Measurements from ENCODE around the gene TMEM150C. TPM values are rescaled to one million over a fixed set of nuclear protein-coding genes. Genes with fewer than 3 reads are reported as not detected.
"Not testable (repeated sequence)": the region's sequence is repeated elsewhere in the genome, so short reads cannot be mapped to it uniquely, and the experiment has no call there.

The TMEM150C gene
- total and polyA plus RNA-seq, 4 experiments from 2014 or later, result 0.07 TPM; not detected in 3

DNA sequence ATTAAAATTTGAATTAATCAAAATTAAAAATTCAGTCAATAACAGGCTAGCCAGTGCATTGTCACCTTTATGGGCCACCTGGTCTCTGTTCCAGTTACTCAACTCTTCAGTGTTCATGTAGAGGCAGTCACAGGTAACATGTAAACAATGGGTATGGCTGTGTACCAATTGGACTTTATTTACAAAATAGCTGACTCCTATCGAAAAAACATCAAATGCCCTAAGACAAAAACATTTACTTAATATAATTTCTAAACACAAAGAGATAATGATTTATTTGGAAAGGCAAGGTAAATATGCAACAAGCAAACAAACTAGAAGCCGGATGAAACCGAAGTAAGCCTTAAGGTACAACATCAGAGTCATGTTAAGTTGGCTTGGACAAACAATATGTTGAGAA lies 8.8 kb downstream of the TMEM150C start:
- ChIA-PET POLR2A (ENCODE audit: partially characterized antibody) (no interaction called here), CTCF (ENCODE audit: partially characterized antibody) (no interaction called here)
- intact Hi-C loops (cut with micrococcal nuclease), result no loop called here
- H3K9me3 ChIP-seq (ENCODE audit: control insufficient read depth in 1 of 2, low read length in 2 of 2), result no peaks in the 10 kb centered on the region
- Mint-ChIP-seq H3K9me3 (peaks cover 0 to 6% (median 2%) of the 10 kb centered on the region in 8 donors), H3K36me3 (no peaks in the 10 kb centered on the region), H3K4me1 (no peaks in the 10 kb centered on the region), H3K4me3 (no peak overlapping the region), H3K27ac (no peak overlapping the region), H3K27me3 (peaks cover 22 to 29% of the 10 kb centered on the region in 2 donors)
- H3K36me3 ChIP-seq (ENCODE audit: insufficient read depth, low read length), result no peaks in the 10 kb centered on the region
- no peak overlapping the region for H3K27ac ChIP-seq (ENCODE audit: low read depth, low read length)
- H3K4me1 ChIP-seq (ENCODE audit: insufficient read depth, low read length), result no peaks in the 10 kb centered on the region
- no peaks in the 10 kb centered on the region for H3K27me3 ChIP-seq (ENCODE audit: insufficient read depth, low read length)
- DNase-seq, result no peak
- no peak overlapping the region for H3K4me3 ChIP-seq (ENCODE audit: low read length in 2 of 2)

DNA sequence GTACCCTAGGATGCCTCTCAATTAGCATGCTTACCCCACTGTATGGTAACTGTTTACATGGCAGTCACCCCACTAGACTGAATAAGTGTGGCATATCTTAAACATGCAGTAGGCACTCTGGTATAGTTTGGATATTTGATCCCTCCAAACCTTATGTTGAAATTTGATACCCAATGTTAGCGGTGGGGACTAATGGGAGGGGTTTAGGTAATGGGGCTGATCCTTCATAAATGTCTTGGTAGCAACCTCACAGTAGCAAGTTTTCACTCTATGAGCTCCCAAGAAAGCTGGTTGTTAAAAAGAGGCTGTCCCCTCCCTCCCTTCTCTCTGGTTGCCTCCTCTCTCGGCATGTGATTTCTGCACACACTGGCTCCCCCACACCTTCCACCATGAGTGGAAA lies 10.1 kb downstream of the TMEM150C start:
- peaks cover 17 to 26% of the 10 kb centered on the region in 2 donors for H3K27me3 Mint-ChIP-seq
- ChIA-PET POLR2A (ENCODE audit: partially characterized antibody) (no interaction called here), CTCF (ENCODE audit: partially characterized antibody) (interaction anchor here (0.6 kb wide), 1 partner anchor 149 kb away, joined by 4 read pairs; no protein-coding TSS in a partner anchor)
- no peak for DNase-seq
- no peak overlapping the region for H3K27ac Mint-ChIP-seq
- H3K4me1 Mint-ChIP-seq, result no peaks in the 10 kb centered on the region
- Histone ChIP-seq H3K36me3 (ENCODE audit: insufficient read depth, low read length) (no peaks in the 10 kb centered on the region), H3K27ac (ENCODE audit: low read depth, low read length) (no peak overlapping the region), H3K27me3 (ENCODE audit: insufficient read depth, low read length) (no peaks in the 10 kb centered on the region), H3K9me3 (ENCODE audit: control insufficient read depth in 1 of 2, low read length in 2 of 2) (no peaks in the 10 kb centered on the region), H3K4me1 (ENCODE audit: insufficient read depth, low read length) (no peaks in the 10 kb centered on the region), H3K4me3 (ENCODE audit: low read length in 2 of 2) (no peak overlapping the region)
- no peak overlapping the region for H3K4me3 Mint-ChIP-seq
- H3K36me3 Mint-ChIP-seq, result no peaks in the 10 kb centered on the region
- H3K9me3 Mint-ChIP-seq, result peaks cover 0 to 7% (median 5%) of the 10 kb centered on the region in 8 donors
- intact Hi-C loops (cut with micrococcal nuclease), result no loop called here

GRCh38 chr4:82547850-82548249 lies 13.9 kb downstream of the TMEM150C start:
- H3K4me1 Mint-ChIP-seq; H3K4me3 Mint-ChIP-seq; DNase-seq; H3K27ac ChIP-seq (ENCODE audit: low read depth, low read length); H3K36me3 Mint-ChIP-seq; CTCF ChIA-PET (ENCODE audit: partially characterized antibody); H3K36me3 ChIP-seq (ENCODE audit: insufficient read depth, low read length); H3K9me3 ChIP-seq (ENCODE audit: control insufficient read depth in 1 of 2, low read length in 2 of 2); POLR2A ChIA-PET (ENCODE audit: partially characterized antibody); H3K4me3 ChIP-seq (ENCODE audit: low read length in 2 of 2); H3K27ac Mint-ChIP-seq; H3K4me1 ChIP-seq (ENCODE audit: insufficient read depth, low read length); H3K9me3 Mint-ChIP-seq; H3K27me3 ChIP-seq (ENCODE audit: insufficient read depth, low read length); intact Hi-C loops (cut with micrococcal nuclease): not testable (repeated sequence)
- H3K27me3 Mint-ChIP-seq, result peaks cover 12 to 26% of the 10 kb centered on the region in 2 donors

- intact Hi-C loops (cut with micrococcal nuclease), result no loop called here
- Histone ChIP-seq H3K4me3 (ENCODE audit: low read length in 2 of 2) (no peak overlapping the region), H3K9me3 (ENCODE audit: control insufficient read depth in 1 of 2, low read length in 2 of 2) (no peaks in the 10 kb centered on the region), H3K36me3 (ENCODE audit: insufficient read depth, low read length) (no peaks in the 10 kb centered on the region), H3K4me1 (ENCODE audit: insufficient read depth, low read length) (no peaks in the 10 kb centered on the region), H3K27ac (ENCODE audit: low read depth, low read length) (no peak overlapping the region), H3K27me3 (ENCODE audit: insufficient read depth, low read length) (no peaks in the 10 kb centered on the region)
- ChIA-PET CTCF (ENCODE audit: partially characterized antibody) (no interaction called here), POLR2A (ENCODE audit: partially characterized antibody) (no interaction called here)
- Mint-ChIP-seq H3K4me3 (no peak overlapping the region), H3K4me1 (no peaks in the 10 kb centered on the region), H3K9me3 (peaks cover 0 to 7% (median 2%) of the 10 kb centered on the region in 8 donors), H3K27ac (no peak overlapping the region), H3K27me3 (peaks cover 10 to 17% of the 10 kb centered on the region in 2 donors), H3K36me3 (no peaks in the 10 kb centered on the region)
- DNase-seq, result no peak
These were observed 18.7 kb downstream of the TMEM150C start for GRCh38 chr4:82543131-82543530.

DNA sequence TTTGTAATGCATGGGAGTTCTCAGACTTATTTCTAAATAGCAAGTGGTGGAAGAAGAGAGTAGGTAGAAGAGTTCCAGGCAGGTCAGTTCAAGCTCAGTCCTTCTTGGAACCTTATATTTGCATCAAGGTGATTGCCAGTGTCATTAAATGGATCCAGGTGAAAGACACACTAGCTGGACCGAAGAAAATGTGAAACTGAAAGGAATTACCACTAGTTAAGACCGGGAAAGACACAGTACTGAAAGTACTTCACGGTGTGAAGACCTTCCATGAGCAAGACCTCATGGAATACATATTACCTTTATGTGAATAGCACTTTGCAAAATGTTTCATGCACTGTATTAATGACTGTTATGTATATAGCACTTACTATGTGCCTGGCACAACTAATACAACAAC lies 19.1 kb downstream of the TMEM150C start:
- Histone ChIP-seq H3K4me3 (ENCODE audit: low read length in 2 of 2) (no peak overlapping the region), H3K27me3 (ENCODE audit: insufficient read depth, low read length) (no peaks in the 10 kb centered on the region), H3K4me1 (ENCODE audit: insufficient read depth, low read length) (no peaks in the 10 kb centered on the region), H3K27ac (ENCODE audit: low read depth, low read length) (no peak overlapping the region), H3K36me3 (ENCODE audit: insufficient read depth, low read length) (no peaks in the 10 kb centered on the region), H3K9me3 (ENCODE audit: control insufficient read depth in 1 of 2, low read length in 2 of 2) (no peaks in the 10 kb centered on the region)
- intact Hi-C loops (cut with micrococcal nuclease), result no loop called here
- ChIA-PET POLR2A (ENCODE audit: partially characterized antibody) (no interaction called here), CTCF (ENCODE audit: partially characterized antibody) (no interaction called here)
- H3K9me3 Mint-ChIP-seq, result peaks cover 0 to 6% (median 1%) of the 10 kb centered on the region in 8 donors
- no peak overlapping the region for H3K4me3 Mint-ChIP-seq
- H3K4me1 Mint-ChIP-seq, result no peaks in the 10 kb centered on the region
- no peak overlapping the region for H3K27ac Mint-ChIP-seq
- H3K36me3 Mint-ChIP-seq, result no peaks in the 10 kb centered on the region
- H3K27me3 Mint-ChIP-seq, result peaks cover 10 to 17% of the 10 kb centered on the region in 2 donors
- no peak for DNase-seq

DNA sequence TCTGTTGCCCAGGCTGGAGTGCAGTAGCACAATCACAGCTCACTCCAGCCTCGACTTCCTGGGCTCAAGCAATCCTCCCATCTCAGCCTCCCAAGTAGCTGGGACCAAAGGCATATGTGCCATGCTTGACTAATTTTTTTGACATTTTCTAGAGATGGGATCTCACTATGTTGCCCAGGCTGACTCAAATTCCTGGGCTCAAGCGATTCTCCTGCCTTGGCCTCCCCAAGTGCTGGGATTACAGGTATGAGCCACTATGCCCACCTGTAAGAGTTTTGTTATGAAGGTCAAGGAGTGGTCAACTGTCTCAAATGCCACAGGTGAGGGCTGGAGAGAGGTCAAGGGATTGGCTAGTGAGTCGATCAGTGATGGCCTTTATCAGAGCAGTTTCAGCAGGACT lies 32.5 kb downstream of the TMEM150C start:
- no peak for DNase-seq
- no peaks in the 10 kb centered on the region for H3K4me1 Mint-ChIP-seq
- Histone ChIP-seq H3K27ac (ENCODE audit: low read depth, low read length) (no peak overlapping the region), H3K27me3 (ENCODE audit: insufficient read depth, low read length) (no peaks in the 10 kb centered on the region), H3K4me3 (ENCODE audit: low read length in 2 of 2) (no peak overlapping the region), H3K4me1 (ENCODE audit: insufficient read depth, low read length) (no peaks in the 10 kb centered on the region), H3K36me3 (ENCODE audit: insufficient read depth, low read length) (no peaks in the 10 kb centered on the region), H3K9me3 (ENCODE audit: control insufficient read depth in 1 of 2, low read length in 2 of 2) (no peaks in the 10 kb centered on the region)
- no peak overlapping the region for H3K4me3 Mint-ChIP-seq
- intact Hi-C loops (cut with micrococcal nuclease), result no loop called here
- ChIA-PET CTCF (ENCODE audit: partially characterized antibody) (no interaction called here), POLR2A (ENCODE audit: partially characterized antibody) (no interaction called here)
- H3K9me3 Mint-ChIP-seq, result no peaks in the 10 kb centered on the region
- H3K27me3 Mint-ChIP-seq, result peaks cover 0 to 3% of the 10 kb centered on the region in 2 donors
- no peak overlapping the region for H3K27ac Mint-ChIP-seq
- no peaks in the 10 kb centered on the region for H3K36me3 Mint-ChIP-seq

DNA sequence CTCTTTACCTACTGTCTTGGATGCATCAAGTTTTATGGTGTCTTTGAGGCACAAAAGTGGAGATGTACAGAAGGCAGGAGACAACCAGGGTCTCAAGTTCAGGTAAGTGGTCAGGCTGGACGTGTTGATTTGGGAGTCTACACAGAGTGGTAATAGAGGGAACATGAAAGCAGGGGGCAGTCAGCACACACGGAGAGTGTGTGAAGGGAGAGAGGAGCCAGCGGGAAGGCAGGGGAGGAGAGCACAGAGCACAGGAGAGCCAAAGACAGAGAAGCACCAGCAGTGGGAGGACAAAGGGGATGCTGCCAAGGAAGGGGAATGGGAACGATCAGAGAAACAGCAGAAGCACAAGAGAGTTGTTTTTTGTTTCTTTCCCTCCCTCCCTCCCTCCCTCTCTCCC lies 32.9 kb downstream of the TMEM150C start:
- Histone ChIP-seq H3K4me1 (ENCODE audit: insufficient read depth, low read length) (no peaks in the 10 kb centered on the region), H3K9me3 (ENCODE audit: control insufficient read depth in 1 of 2, low read length in 2 of 2) (no peaks in the 10 kb centered on the region), H3K27ac (ENCODE audit: low read depth, low read length) (no peak overlapping the region), H3K27me3 (ENCODE audit: insufficient read depth, low read length) (no peaks in the 10 kb centered on the region), H3K36me3 (ENCODE audit: insufficient read depth, low read length) (no peaks in the 10 kb centered on the region), H3K4me3 (ENCODE audit: low read length in 2 of 2) (no peak overlapping the region)
- no peak for DNase-seq
- intact Hi-C loops (cut with micrococcal nuclease), result no loop called here
- Mint-ChIP-seq H3K27ac (no peak overlapping the region), H3K4me1 (no peaks in the 10 kb centered on the region), H3K4me3 (no peak overlapping the region), H3K27me3 (peaks cover 0 to 3% of the 10 kb centered on the region in 2 donors), H3K9me3 (no peaks in the 10 kb centered on the region), H3K36me3 (no peaks in the 10 kb centered on the region)
- ChIA-PET POLR2A (ENCODE audit: partially characterized antibody) (no interaction called here), CTCF (ENCODE audit: partially characterized antibody) (no interaction called here)

DNA sequence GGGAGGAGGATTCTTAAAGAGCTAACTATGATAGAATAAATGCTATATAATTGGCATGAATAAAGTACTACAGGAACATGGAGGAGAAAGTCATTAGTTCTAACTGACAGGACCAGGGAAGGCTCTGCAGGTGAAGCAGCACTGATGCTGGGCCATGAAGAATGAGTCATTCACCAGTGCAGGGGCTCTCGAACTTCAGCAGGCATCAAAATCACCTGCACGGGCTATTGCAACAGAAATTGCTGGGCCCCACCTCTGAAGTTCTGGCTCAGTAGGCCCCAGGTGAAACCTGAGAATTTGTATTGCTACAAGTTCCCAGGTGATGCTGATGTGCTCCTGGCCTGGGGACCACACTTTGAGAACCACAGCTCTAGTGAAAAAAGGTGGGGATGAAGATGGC lies 33.7 kb downstream of the TMEM150C start:
- Histone ChIP-seq H3K4me1 (ENCODE audit: insufficient read depth, low read length) (no peaks in the 10 kb centered on the region), H3K36me3 (ENCODE audit: insufficient read depth, low read length) (no peaks in the 10 kb centered on the region), H3K27me3 (ENCODE audit: insufficient read depth, low read length) (no peaks in the 10 kb centered on the region), H3K27ac (ENCODE audit: low read depth, low read length) (no peak overlapping the region), H3K4me3 (ENCODE audit: low read length in 2 of 2) (no peak overlapping the region), H3K9me3 (ENCODE audit: control insufficient read depth in 1 of 2, low read length in 2 of 2) (no peaks in the 10 kb centered on the region)
- Mint-ChIP-seq H3K36me3 (no peaks in the 10 kb centered on the region), H3K27ac (no peak overlapping the region), H3K4me1 (no peaks in the 10 kb centered on the region), H3K9me3 (no peaks in the 10 kb centered on the region), H3K27me3 (peaks cover 0 to 3% of the 10 kb centered on the region in 2 donors), H3K4me3 (no peak overlapping the region)
- intact Hi-C loops (cut with micrococcal nuclease), result no loop called here
- DNase-seq, result no peak
- ChIA-PET POLR2A (ENCODE audit: partially characterized antibody) (no interaction called here), CTCF (ENCODE audit: partially characterized antibody) (no interaction called here)

Measured in CD4-positive, alpha-beta memory T cell (primary cell).